ENCODE measurements around the gene COL28A1.

The COL28A1 gene

DNA sequence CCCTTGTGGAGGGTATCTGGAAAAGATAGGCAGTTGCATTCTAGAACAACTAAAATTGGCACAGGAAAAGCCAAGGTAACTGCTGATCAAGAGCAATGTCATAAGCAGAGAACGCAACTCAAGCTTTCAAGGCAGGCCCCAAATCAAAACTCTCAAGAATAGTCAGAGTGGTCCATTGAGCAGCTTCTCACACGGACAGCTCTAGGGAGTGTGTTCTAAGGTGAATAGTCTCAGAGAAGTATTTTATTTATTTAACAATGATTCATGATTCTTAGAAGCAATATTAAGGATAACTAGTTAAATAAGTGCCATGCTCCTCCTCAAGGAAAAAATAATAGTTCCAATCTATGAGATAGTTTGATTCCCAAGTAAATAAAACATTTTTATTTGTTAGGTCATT lies 83.0 kb downstream of the COL28A1 start:
- TF ChIP-seq, protein P1, sequence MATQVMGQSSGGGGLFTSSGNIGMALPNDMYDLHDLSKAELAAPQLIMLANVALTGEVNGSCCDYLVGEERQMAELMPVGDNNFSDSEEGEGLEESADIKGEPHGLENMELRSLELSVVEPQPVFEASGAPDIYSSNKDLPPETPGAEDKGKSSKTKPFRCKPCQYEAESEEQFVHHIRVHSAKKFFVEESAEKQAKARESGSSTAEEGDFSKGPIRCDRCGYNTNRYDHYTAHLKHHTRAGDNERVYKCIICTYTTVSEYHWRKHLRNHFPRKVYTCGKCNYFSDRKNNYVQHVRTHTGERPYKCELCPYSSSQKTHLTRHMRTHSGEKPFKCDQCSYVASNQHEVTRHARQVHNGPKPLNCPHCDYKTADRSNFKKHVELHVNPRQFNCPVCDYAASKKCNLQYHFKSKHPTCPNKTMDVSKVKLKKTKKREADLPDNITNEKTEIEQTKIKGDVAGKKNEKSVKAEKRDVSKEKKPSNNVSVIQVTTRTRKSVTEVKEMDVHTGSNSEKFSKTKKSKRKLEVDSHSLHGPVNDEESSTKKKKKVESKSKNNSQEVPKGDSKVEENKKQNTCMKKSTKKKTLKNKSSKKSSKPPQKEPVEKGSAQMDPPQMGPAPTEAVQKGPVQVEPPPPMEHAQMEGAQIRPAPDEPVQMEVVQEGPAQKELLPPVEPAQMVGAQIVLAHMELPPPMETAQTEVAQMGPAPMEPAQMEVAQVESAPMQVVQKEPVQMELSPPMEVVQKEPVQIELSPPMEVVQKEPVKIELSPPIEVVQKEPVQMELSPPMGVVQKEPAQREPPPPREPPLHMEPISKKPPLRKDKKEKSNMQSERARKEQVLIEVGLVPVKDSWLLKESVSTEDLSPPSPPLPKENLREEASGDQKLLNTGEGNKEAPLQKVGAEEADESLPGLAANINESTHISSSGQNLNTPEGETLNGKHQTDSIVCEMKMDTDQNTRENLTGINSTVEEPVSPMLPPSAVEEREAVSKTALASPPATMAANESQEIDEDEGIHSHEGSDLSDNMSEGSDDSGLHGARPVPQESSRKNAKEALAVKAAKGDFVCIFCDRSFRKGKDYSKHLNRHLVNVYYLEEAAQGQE (IDR thresholded peaks at IDR 0.05; ENCODE audit: insufficient read depth in 1 of 2, low read depth in 2 of 2, low read length in 2 of 2), result no peak
- TF ChIP-seq FOXP2 (optimal IDR thresholded peaks at IDR 0.05; ENCODE audit: borderline replicate concordance, extremely low read depth, extremely low read length, insufficient read depth) (no peak), TAF1 (IDR thresholded peaks at IDR 0.05; ENCODE audit: borderline replicate concordance, insufficient read depth, low read length) (no peak), SIN3A (IDR thresholded peaks at IDR 0.05; ENCODE audit: borderline replicate concordance, insufficient read depth, low read length) (no peak)

DNA sequence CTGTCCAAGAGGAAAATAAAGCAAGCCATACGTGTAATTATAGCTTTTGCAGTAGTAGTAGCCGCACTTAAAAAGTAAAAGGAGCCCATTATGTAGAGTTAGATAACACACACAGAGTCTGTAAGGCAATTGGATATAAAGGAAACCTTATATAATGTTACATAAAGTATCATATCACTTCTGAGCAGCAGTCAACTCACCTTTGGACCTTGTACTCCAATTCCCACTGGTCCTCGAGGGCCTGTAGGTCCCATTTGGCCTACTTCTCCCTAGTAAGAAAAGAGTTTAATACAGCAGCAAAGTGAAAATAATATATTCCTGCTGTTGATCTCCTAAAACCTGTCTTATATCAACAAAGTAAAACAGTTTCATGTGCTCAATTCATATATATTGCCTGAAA lies 83.6 kb downstream of the COL28A1 start:
- TF ChIP-seq FOXP2 (optimal IDR thresholded peaks at IDR 0.05; ENCODE audit: borderline replicate concordance, extremely low read depth, extremely low read length, insufficient read depth), result no peak

DNA sequence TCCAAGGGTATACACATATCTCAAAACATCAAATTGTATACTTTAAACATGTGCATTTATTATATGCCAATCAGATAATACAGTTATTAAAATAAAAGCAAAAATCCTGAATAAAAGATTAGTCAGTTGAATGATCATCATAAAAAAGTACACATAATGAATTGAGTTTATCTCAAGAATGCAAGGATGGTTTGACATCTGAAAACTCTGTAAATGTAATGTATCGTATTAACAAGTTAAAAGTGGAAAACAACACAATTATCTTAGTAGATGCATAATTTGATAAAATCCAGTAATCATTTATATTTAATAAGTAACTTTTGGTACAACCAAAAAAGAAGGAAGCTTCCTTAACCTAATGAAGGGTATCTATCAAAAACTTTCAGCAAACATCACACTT lies 86.6 kb downstream of the COL28A1 start:
- TF ChIP-seq TAF1 (IDR thresholded peaks at IDR 0.05; ENCODE audit: borderline replicate concordance, insufficient read depth, low read length), result no peak

DNA sequence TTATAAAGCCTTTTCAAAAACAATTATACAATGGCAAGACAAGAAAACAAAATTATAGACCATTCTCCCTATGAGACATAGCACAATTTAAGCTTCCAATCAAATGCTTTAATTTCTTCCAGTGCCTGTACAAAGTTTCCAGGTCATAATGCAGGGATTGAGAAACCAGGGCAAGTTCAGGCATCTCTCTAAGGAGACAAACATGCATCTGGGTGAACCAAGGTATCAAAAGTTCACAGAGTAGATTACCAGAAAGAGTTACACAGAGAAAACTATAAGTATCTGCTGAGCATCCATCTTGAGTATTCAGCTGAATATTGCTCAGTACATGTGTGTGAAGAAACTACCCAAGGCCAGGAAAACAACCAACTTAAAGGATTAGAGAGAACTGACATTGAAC lies 89.1 kb downstream of the COL28A1 start:
- no peak for TF ChIP-seq FOXP2 (optimal IDR thresholded peaks at IDR 0.05; ENCODE audit: borderline replicate concordance, extremely low read depth, extremely low read length, insufficient read depth)
- no peak for TF ChIP-seq POLR2AphosphoS5 (IDR thresholded peaks at IDR 0.05; ENCODE audit: low read depth, low read length)
- TF ChIP-seq, protein P1 (IDR thresholded peaks at IDR 0.05; ENCODE audit: insufficient read depth in 1 of 2, low read depth in 2 of 2, low read length in 2 of 2), result no peak
- no peak for TF ChIP-seq TAF1 (IDR thresholded peaks at IDR 0.05; ENCODE audit: borderline replicate concordance, insufficient read depth, low read length)
- no peak for TF ChIP-seq SIN3A (IDR thresholded peaks at IDR 0.05; ENCODE audit: borderline replicate concordance, insufficient read depth, low read length)

DNA sequence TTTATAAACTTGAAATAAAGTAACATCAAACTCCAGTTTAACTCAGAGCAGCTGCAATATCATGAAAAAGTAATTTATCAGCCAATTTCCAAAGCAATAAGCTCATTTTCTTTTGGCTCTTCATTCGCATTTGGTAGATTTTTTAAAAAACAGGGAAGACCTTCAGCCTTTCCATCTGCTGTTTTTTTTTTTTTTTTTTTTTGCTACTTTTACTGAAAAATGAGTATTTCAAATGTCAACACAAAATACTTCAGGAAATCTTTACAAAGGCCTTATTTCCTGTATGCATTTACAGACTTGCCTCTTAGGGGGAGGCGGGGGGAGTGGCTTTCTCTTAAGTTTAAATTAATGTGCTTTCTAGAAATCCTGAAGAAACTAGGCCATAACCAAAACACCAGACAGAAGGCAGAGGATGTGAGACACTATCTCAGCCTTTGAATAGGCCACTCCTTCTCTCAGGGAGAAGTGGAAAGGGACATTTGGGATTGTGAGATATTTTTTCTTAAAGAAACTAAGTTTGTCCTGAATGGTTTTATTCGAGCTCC lies 91.8 kb downstream of the COL28A1 start:
- TF ChIP-seq TAF1 (IDR thresholded peaks at IDR 0.05; ENCODE audit: borderline replicate concordance, insufficient read depth, low read length), result no peak
- no peak for TF ChIP-seq POLR2AphosphoS5 (IDR thresholded peaks at IDR 0.05; ENCODE audit: low read depth, low read length)
- TF ChIP-seq FOXP2 (optimal IDR thresholded peaks at IDR 0.05; ENCODE audit: borderline replicate concordance, extremely low read depth, extremely low read length, insufficient read depth), result no peak
- TF ChIP-seq SIN3A (IDR thresholded peaks at IDR 0.05; ENCODE audit: borderline replicate concordance, insufficient read depth, low read length), result no peak
- TF ChIP-seq, protein P1 (IDR thresholded peaks at IDR 0.05; ENCODE audit: insufficient read depth in 1 of 2, low read depth in 2 of 2, low read length in 2 of 2), result no peak

DNA sequence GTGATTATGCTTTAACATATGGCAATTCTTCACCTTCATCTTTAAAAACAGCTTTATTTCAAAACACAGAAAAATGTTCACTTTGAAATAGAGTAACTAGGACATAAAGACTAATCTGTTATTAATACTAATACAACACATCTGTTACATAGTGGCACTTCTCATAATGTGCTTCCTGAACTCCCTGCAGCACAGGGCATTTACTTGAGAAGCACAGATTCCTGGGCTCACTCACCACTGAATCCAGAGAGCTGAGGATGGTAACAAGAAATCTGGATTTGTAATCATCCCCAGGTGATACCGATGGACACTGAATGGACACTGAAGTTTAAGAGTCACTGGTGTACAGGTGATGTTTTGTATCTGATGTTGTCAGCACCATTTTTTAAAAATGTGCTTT lies 96.1 kb downstream of the COL28A1 start:
- TF ChIP-seq FOXP2 (optimal IDR thresholded peaks at IDR 0.05; ENCODE audit: borderline replicate concordance, extremely low read depth, extremely low read length, insufficient read depth), result no peak
- TF ChIP-seq, protein P1 (IDR thresholded peaks at IDR 0.05; ENCODE audit: insufficient read depth in 1 of 2, low read depth in 2 of 2, low read length in 2 of 2), result no peak

Measured in PFSK-1 (cell line).